Ishikawa (cell line): ENCODE results near the gene LRFN3.
A peak's percentile ranks its signal among the peaks of the same experiment; 100 is the strongest.

Experiments used
- CEBPB ChIP-seq: IDR thresholded peaks from 2 replicates; pipeline ENCODE4 v1.6.1; 2012
- CREB1 ChIP-seq: IDR thresholded peaks from 2 replicates; pipeline ENCODE4 v1.6.1; 2012; ENCODE audit warnings: low read depth
- EGR1 ChIP-seq: IDR thresholded peaks from 2 replicates; pipeline ENCODE4 v1.6.1; 2012
- EP300 ChIP-seq: IDR thresholded peaks from 2 replicates; pipeline ENCODE4 v1.6.1; 2012; ENCODE audit warnings: borderline replicate concordance
- FOXM1 ChIP-seq: IDR thresholded peaks from 2 replicates; pipeline ENCODE4 v1.6.1; 2012; ENCODE audit warnings: low read depth, borderline replicate concordance
- NFIC ChIP-seq: IDR thresholded peaks from 2 replicates; pipeline ENCODE4 v1.6.1; 2012
- RAD21 ChIP-seq: IDR thresholded peaks from 2 replicates; pipeline ENCODE4 v1.6.1; 2012; ENCODE audit warnings: low read depth
- TAF1 ChIP-seq: IDR thresholded peaks from 2 replicates; pipeline ENCODE4 v1.6.1; 2012; ENCODE audit warnings: low read depth, mild to moderate bottlenecking
- TCF12 ChIP-seq: IDR thresholded peaks from 2 replicates; pipeline ENCODE4 v1.6.1; 2012; ENCODE audit warnings: low read depth
- TEAD4 ChIP-seq: IDR thresholded peaks from 2 replicates; pipeline ENCODE4 v1.6.1; 2012
- YY1 ChIP-seq: IDR thresholded peaks from 2 replicates; pipeline ENCODE4 v1.6.1; 2012; ENCODE audit warnings: low read depth
- ZBTB7A ChIP-seq: IDR thresholded peaks from 2 replicates; pipeline ENCODE4 v1.6.1; 2012; ENCODE audit warnings: low read depth
- TF ChIP-seq, protein P1 (sequence below): IDR thresholded peaks from 2 replicates; pipeline ENCODE4 v1.6.1; 2012
- TF ChIP-seq, protein P2 (sequence below): IDR thresholded peaks from 2 replicates; pipeline ENCODE4 v1.6.1; 2012; ENCODE audit warnings: low read depth, mild to moderate bottlenecking
- TF ChIP-seq, protein P3 (sequence below): IDR thresholded peaks from 2 replicates; pipeline ENCODE4 v1.6.1; 2012

The LRFN3 gene

DNA sequence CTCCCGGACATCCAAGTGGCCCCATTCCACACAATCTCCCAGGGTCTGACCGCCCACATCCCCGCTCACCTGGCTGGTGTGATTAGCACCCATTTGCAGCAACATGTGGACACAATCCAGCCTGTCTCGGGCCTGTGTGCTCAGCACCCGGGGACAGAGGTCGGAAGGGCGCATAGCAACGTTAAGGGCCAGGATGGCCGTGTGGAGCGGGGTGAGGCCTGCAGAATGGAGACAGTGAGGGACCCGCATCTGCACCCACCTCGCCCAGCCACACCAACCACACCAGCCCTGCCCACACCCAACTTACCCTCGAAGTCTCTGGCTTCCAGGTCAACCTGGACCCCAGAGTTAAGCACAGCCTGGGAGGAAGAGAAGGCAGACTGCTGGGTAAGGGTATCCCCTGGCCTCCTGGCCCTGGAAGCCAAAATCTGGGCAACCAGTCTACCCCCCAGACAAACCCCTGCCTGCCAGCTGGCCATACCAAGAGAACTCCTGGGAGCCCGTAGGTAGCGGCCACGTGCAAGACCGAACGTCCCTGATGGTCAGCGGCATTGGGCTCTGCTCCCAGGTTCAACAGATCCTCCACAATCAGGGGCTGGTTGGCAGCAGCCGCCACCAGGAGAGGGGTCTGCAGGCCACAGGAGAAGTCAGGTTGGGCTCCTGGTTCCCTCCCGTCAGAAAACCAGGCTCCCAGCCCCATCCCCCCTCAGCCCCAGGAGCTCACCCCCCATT is 40.1 kb upstream of the LRFN3 start:
- TF ChIP-seq, protein P1, sequence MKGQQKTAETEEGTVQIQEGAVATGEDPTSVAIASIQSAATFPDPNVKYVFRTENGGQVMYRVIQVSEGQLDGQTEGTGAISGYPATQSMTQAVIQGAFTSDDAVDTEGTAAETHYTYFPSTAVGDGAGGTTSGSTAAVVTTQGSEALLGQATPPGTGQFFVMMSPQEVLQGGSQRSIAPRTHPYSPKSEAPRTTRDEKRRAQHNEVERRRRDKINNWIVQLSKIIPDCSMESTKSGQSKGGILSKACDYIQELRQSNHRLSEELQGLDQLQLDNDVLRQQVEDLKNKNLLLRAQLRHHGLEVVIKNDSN = no peak
- no peak for TF ChIP-seq NFIC
- TF ChIP-seq RAD21 = no peak
- TF ChIP-seq TEAD4 = no peak
- TF ChIP-seq ZBTB7A = no peak
- no peak for TF ChIP-seq EGR1
- TF ChIP-seq EP300 = no peak
- TF ChIP-seq YY1 = no peak
- TF ChIP-seq TAF1 = no peak
- no peak for TF ChIP-seq TCF12
- TF ChIP-seq FOXM1 = no peak
- no peak for TF ChIP-seq CEBPB
- TF ChIP-seq, protein P2, sequence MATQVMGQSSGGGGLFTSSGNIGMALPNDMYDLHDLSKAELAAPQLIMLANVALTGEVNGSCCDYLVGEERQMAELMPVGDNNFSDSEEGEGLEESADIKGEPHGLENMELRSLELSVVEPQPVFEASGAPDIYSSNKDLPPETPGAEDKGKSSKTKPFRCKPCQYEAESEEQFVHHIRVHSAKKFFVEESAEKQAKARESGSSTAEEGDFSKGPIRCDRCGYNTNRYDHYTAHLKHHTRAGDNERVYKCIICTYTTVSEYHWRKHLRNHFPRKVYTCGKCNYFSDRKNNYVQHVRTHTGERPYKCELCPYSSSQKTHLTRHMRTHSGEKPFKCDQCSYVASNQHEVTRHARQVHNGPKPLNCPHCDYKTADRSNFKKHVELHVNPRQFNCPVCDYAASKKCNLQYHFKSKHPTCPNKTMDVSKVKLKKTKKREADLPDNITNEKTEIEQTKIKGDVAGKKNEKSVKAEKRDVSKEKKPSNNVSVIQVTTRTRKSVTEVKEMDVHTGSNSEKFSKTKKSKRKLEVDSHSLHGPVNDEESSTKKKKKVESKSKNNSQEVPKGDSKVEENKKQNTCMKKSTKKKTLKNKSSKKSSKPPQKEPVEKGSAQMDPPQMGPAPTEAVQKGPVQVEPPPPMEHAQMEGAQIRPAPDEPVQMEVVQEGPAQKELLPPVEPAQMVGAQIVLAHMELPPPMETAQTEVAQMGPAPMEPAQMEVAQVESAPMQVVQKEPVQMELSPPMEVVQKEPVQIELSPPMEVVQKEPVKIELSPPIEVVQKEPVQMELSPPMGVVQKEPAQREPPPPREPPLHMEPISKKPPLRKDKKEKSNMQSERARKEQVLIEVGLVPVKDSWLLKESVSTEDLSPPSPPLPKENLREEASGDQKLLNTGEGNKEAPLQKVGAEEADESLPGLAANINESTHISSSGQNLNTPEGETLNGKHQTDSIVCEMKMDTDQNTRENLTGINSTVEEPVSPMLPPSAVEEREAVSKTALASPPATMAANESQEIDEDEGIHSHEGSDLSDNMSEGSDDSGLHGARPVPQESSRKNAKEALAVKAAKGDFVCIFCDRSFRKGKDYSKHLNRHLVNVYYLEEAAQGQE = no peak
- TF ChIP-seq CREB1 = no peak
- TF ChIP-seq, protein P3, sequence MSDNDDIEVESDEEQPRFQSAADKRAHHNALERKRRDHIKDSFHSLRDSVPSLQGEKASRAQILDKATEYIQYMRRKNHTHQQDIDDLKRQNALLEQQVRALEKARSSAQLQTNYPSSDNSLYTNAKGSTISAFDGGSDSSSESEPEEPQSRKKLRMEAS = no peak

DNA sequence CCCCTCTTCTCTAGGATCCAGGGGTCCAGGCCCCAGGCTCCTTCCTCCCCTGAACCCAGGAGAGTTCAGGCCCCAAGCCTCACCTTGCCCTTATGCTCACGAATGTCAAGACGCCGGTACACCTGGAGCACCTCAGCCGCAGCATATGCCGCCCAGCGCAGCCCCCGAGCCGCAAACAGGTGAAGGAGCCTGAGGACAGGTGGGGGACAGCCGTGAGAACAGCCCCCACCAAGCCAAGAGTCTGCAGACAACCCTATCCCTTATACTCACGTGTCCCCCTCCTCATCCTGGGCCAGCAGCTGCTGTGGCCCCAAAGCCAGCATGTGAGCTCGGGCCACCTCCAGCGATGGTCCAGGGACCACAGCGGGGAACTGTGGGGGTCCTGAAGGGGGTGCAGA is 39.5 kb upstream of the LRFN3 start:
- no peak for TF ChIP-seq YY1
- TF ChIP-seq FOXM1 = no peak
- TF ChIP-seq CEBPB = no peak
- no peak for TF ChIP-seq RAD21
- no peak for TF ChIP-seq CREB1
- no peak for TF ChIP-seq TEAD4
- no peak for TF ChIP-seq ZBTB7A
- no peak for TF ChIP-seq TCF12
- no peak for TF ChIP-seq EP300
- TF ChIP-seq EGR1 = no peak
- TF ChIP-seq, protein P3 = no peak
- no peak for TF ChIP-seq TAF1
- TF ChIP-seq, protein P2 = no peak
- TF ChIP-seq, protein P1 = no peak
- no peak for TF ChIP-seq NFIC

DNA sequence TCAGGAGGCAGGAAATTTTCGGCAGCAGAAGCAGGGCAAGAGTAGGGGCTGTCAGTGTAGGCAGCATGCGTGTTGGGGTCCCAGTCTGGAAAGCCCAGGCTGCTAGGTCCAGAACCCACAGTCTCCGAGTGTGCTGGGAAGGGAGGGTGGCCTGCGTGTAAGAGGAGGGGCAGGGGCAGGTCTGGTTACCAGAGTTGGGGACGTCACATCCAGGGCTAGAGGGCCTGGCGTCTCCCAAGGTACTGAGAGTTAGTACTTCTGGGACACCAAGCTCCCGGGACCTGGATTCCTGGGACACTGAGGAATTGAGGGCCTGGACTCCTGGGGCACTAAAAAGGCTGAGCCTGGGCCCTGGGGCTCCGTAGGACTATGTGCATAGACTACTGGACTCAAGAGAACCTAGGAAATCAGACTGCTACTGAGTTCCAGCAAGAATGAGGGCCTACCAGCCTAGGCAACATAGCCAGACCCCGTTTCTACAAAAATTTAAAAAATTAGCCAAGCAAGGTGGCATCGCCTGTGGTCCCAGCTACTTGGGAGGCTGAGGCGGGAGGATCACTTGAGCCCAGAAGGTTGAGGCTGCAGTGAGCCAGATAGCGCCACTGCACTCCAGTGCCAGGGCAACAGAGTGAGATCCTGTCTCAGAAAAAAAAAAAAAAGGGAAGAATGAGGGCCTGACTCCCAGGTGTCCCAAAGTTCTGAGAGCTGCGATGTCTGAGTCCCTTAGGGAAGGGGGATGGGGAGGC is 38.3 kb upstream of the LRFN3 start:
- TF ChIP-seq NFIC = no peak
- TF ChIP-seq, protein P1 = no peak
- TF ChIP-seq EGR1 = no peak
- no peak for TF ChIP-seq ZBTB7A
- TF ChIP-seq EP300 = no peak
- no peak for TF ChIP-seq TEAD4
- no peak for TF ChIP-seq TAF1
- TF ChIP-seq YY1 = no peak
- no peak for TF ChIP-seq CREB1
- TF ChIP-seq, protein P3 = no peak
- no peak for TF ChIP-seq CEBPB

DNA sequence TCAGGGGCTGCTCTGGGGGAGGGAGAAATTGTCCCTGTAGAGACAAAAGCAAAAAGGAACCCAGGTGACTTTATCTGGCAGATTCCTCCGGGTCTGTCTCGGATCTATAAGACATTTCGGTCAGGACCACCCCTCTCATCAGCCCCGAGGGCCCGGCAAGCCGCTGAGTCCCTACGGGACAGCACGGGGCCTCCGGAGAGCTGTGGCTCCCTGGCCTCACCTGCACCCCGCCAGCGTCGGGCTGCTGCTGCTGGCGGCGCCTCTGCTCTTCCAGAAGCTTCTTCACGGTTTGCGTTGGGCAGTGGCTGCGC is 37.7 kb upstream of the LRFN3 start:
- no peak for TF ChIP-seq YY1

DNA sequence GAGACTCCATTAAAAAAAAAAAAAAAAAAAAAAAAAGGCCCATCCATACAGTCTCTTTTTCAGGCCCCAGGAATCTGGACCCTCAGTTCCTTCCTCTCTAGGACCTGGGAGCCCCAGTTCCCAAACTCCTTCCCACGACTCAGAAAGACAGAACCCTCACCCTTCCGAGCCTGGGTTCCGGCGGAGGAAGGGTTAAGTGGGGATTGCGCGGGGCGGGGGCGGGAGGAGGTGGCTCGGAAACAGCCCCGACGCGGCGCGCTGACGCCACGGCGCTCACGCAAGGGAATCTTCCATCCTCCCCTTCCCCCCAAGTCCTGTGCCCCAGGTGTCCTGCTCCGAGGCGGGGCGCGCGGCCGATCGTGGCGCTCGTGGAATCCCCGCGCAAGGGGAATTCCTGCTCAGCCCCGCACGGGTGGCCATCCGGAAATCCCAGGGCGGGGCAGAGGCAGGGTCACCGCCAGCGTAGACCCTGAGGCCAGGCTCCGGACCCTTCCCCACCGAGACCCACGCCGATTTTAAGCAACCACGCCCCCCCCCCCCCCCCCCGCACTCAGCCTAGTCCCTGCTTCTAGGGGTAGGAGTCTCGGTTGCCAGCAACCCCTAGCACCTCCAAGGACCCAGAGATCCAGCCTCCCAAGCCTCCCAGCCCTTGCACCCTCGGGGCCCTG is 36.5 kb upstream of the LRFN3 start:
- TF ChIP-seq TAF1 (peak; percentile 41; the same call in 1 of the 2 replicates), ZBTB7A (peak; percentile 94), EGR1 (peak; percentile 95), TEAD4 (peak; percentile 54; the same call in 1 of the 2 replicates), CREB1 (peak; percentile 78), RAD21 (no peak), FOXM1 (no peak), NFIC (no peak), EP300 (peak; percentile 34; the same call in 1 of the 2 replicates), CEBPB (no peak), TCF12 (peak; percentile 81), YY1 (no peak)
- TF ChIP-seq, protein P3 = no peak
- TF ChIP-seq, protein P1 = no peak
- TF ChIP-seq, protein P2 = 0 out of 2 replicates have a peak, but pooled peaks have one; percentile 5
